LNCAP (cell line): ENCODE results near the gene CSNK2B.

Experiments used
- TF ChIP-seq, protein P1 (sequence below): fragments of 450-650 bp; IDR thresholded peaks from 2 replicates; pipeline ENCODE4 v1.5.1; 2017; ENCODE audit warnings: mild to moderate bottlenecking

CSNK2B gene

GRCh38 chr6:31660381-31661261, 5.3 kb upstream of the CSNK2B start, which contains the start of gene C6orf47:
Gene C6orf47 (minus strand): TSS chr6:31660778. CDS start chr6:31659947, 831 bp downstream.
- TF ChIP-seq, protein P1, sequence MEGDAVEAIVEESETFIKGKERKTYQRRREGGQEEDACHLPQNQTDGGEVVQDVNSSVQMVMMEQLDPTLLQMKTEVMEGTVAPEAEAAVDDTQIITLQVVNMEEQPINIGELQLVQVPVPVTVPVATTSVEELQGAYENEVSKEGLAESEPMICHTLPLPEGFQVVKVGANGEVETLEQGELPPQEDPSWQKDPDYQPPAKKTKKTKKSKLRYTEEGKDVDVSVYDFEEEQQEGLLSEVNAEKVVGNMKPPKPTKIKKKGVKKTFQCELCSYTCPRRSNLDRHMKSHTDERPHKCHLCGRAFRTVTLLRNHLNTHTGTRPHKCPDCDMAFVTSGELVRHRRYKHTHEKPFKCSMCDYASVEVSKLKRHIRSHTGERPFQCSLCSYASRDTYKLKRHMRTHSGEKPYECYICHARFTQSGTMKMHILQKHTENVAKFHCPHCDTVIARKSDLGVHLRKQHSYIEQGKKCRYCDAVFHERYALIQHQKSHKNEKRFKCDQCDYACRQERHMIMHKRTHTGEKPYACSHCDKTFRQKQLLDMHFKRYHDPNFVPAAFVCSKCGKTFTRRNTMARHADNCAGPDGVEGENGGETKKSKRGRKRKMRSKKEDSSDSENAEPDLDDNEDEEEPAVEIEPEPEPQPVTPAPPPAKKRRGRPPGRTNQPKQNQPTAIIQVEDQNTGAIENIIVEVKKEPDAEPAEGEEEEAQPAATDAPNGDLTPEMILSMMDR, result no peak

DNA sequence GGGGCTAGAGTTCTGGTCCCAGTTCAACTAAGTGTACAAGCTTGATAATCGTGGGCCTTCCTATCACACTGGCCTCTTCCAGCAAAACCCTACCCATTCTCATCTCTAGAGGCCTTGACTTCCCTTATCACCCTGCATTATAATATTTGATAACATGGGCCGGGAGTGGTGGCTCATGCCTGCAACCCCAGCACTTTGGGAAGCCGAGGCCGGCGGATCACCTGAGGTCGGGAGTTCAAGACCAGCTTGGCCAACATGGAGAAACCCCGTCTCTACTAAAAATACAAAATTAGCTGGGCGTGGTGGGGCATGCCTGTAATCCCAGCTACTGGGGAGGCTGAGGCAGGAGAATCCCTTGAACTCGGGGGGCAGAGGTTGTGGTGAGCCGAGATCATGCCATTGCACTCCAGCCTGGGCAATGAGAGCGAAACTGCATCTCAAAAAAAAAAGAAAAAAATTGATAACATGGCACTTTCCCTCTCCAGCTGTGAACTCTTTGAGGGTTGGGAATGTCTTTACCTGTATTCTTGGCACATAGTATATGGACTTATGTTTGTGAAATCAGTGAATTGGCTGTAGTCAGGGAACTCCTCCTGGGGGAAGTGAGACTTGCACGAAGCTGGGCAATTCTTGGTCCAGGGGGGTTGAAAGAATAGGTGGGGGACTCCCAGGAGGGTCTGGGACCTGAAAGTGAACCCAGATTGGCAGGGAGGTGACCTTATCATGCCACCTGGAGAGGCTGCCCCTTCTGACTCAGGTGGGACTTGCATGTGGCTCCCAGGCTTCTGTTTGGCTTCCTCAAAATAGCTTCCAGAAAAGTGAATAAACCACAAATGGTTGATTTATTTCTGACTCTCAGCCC, 4.4 kb upstream of the CSNK2B start:
- TF ChIP-seq, protein P1, result no peak

DNA sequence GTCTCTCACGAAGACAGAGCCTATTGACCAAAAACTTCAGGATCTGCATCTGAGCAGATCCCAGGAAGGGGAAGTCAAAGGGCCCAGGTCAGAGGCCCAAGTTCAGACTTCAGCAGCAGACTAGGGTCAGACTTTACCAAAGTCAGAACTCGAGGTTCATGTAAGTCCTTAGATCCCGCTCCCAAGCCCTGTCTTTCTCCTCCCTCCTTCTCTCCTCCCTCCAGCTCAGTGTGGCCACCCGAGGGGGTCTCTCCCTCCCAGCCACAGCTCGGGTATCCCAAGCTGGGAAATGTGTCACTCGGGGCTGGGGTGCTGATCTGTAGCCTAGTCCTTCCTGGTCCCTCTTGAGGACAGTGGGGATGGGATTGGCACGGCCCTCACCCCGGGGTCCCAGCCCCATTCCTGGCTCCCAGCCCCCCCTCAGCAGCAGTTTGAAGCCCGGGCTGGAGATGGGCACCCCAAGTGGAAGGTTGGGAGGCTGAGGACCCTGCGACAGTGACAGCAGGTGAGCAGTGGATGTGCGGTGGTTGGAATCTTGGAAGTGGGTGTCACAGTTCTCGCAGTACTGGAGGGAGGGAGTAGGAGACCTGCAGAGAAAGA, 3.7 kb upstream of the CSNK2B start:
- TF ChIP-seq, protein P1, result no peak

GRCh38 chr6:31663126-31663960, 2.5 kb upstream of the CSNK2B start:
- TF ChIP-seq, protein P1, result no peak

DNA sequence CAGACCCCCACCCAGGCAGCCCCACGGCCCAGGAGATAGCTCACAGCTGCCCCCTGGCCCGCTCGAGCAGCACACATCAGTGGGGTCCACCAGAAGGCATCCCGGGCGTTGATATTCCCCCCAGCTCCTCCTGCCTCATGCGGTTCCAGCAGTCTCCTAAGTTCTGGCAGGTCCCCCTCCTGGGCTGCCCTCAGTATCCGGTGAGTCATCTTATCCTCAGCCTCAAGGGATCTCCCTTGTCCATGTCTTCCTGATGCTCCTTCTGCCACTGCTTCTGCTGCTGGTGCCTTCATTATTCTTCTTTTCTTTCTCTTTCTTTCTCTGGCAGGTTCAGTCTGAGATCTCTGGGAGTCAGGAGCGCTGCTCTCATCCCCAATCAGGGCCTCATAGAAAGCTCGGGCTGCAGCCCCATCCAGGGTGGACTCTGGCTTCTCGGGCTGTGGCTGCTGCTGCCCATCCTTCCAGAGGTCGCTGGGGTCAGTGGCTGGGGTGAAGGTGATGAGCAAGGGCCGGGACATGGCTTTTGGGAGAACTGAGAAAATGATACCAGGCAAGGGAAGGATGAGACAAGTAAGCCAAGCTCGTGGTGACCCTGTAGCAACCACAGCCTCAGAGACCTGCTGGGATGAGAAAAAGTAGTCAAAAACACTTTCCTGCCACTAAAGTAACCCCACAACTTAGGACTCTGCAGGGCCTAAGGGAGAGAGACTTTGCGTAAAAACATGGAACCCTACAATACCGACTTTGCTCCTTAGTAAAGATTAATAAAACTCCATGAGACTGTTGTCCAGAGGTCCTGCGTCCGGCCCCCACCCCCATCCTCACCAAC, 1.7 kb upstream of the CSNK2B start:
- TF ChIP-seq, protein P1, result no peak

DNA sequence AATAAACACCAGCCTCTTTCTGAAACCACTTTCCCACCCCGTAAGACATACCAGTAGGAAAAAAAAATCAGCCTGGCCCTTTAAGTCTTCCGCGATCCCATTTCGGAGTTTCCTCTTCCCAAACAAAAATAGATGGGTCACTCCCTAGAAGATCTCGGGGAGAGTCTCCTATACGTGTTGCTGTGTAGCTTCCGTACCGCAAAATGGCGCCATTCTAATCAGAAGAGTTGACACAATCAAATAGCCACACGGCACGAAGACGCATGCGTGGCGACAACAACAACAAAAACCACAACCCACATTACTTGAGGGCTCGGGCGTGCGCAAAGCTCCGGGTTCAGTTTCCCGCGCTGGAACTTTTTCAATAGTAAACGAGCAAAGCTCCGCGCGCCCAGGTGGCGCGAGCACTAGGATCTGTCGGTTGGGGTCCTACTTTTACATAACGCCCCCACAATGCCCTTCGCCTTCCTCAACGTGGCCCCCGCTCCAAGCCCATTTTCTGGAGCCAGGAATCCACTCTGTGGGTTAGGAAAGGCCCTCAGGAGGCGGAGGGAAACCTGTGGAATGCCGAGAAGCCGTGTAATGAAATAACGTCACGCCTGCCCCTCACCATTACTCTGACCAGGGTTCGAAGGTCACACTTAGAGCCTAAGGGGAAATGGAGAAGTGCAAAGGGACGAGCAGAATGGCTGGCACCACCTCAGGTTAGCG, 935 bp upstream of the CSNK2B start, which contains the start of gene GPANK1:
TSS of gene GPANK1 (minus strand) at position 208 of the 711 bp plus-strand sequence. CDS start 519 bp downstream, outside the sequence.
- TF ChIP-seq, protein P1, result no peak
